Gastrocnemius medialis (tissue), 4 donors: Measurements from ENCODE around the gene CUTC.

Source experiments
- CTCF ChIP-seq, 5 experiments: fragments of 450-650 bp in 3 of 5; fragments of 200-600 bp in 2 of 5; sonication (generic) in 2 of 5; IDR thresholded peaks in 4 of 5; conservative IDR thresholded peaks in 1 of 5; 1 replicate in 4 of 5; 2 replicates in 1 of 5; pipeline ENCODE4 v1.5.1; 2016 to 2019; ENCODE audit warnings: antibody characterized with exemption in 5 of 5, mild to moderate bottlenecking in 3 of 5, moderate library complexity in 3 of 5
- POLR2A ChIP-seq, 2 donors: fragments of 450-650 bp; IDR thresholded peaks; one replicate each; pipeline ENCODE4 v1.6.1; 2017; ENCODE audit warnings: antibody characterized with exemption in 2 of 2, mild to moderate bottlenecking in 2 of 2, moderate library complexity in 2 of 2

GRCh38 chr10:99784727-99785441 lies 52.9 kb downstream of the CUTC start:
- TF ChIP-seq CTCF (IDR thresholded peaks at IDR 0.05 in 4 of 5, conservative IDR thresholded peaks at IDR 0.05 in 1 of 5) (no peak), POLR2A (IDR thresholded peaks at IDR 0.05) (no peak)
